Activated CD4-positive, alpha-beta T cell treated with anti-CD3 and anti-CD28 coated beads, Interleukin-10, Interleukin-2, amounts not matched to agents 100 ng/mL and 50 ng/mL, durations not matched to agents 16 hours and 8 hours (primary cell): ENCODE data around the gene SIRPA.
"Not testable (repeated sequence)": the region's sequence is repeated elsewhere in the genome, so short reads cannot be mapped to it uniquely, and the experiment has no call there.

Experiments
- DNase-seq: peaks from one replicate; pipeline ENCODE4 v3.0.0-alpha.2; 2020

The SIRPA gene

DNA sequence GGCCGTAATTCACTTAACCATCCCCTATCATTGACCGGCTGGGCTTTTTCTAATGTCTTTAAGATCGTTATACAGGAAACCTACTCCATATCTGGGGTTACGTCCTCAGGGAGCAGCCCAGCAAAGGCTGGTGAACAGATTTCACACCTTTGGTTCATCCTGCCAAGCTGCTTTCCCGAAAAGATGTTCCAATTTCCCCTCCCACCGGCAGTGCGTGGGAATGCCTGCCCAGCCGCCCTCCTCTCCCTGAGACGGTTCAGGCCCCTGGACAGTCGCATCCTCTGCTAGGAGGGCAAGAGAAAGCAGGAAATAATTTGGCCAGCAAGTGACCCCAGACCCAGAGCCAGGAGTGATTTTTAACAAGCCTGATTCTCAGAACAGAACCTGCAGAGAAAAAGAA is 16.3 kb downstream of the SIRPA start:
- no peak for DNase-seq

DNA sequence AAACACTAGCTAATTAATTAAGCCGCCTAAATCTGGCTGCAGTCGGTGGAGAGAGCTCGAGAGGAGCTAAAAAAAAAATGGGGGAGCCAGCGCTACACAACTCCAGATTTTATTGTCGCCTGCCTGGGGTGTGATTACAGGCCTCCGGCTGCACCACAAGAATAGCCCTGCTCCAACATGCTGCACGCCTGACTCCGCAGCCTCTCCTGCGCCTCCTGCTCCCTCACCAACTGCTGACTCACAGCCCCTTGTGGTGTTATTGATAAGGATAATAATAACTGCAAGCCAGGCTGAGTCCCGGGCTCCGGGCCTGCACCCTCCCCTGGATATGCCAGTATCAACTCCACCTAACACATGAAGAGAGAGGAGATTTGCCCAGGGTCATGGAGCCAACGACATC is 16.8 kb downstream of the SIRPA start:
- no peak for DNase-seq

- no peak for DNase-seq
Observed at GRCh38 chr20:1912646-1913045, 17.4 kb downstream of the SIRPA start.

- not testable (repeated sequence) for DNase-seq
Observed at GRCh38 chr20:1915233-1915632, 20.0 kb downstream of the SIRPA start.

GRCh38 chr20:1915725-1916124 is 20.5 kb downstream of the SIRPA start:
- DNase-seq = no peak

- no peak for DNase-seq
Observed at GRCh38 chr20:1917786-1918185, 22.6 kb downstream of the SIRPA start.

DNA sequence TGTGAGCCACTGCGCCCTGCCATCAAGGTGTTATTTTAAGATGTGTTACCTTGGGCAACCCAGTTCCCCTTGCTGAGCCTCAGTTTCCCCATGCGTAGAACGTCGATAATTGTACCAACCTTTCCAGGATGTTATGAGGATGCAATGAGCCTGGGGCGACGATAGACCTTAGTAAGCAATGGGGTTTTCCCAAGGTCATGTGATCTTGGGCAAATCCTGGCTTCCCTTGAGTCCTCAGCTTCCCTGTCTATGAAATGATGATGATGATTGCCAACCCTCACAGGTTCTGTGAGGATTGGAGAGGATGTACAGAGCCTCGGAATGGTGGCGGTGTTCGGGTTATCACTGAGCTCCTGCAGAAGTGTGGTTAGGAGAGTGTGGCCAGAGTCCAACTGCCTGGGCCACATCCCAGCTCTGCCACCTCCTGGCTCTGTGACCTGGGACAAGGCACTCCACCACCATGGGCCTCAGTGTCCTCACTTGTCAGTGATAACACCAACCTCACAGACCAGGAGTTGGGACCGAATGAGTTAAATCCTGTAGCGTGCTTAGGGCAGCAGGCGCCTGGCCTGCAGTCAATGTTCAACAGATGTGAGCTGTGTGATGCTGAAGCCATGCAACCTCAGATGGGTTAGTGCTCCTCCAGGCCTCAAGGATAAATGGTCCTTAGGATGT is 23.4 kb downstream of the SIRPA start:
- DNase-seq = no peak

DNA sequence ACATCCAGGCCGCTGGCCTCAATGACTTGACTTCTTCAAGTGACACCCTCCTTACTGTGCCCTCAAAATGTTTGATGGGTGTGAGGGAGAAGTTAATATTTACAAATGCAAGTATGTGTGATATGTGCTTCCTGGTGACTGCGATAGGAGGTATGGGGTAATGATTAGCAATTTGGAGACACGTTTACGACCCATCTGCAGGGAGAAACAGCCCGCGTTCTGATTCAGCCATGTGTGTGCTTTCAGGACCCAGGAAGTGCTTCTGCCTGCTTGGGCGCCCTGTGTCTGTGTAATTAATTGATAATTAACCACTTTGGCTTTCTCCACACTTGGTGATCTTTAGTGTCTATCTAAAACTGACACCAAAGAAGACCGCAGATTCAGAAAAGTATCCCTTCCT is 25.0 kb downstream of the SIRPA start:
- no peak for DNase-seq

DNA sequence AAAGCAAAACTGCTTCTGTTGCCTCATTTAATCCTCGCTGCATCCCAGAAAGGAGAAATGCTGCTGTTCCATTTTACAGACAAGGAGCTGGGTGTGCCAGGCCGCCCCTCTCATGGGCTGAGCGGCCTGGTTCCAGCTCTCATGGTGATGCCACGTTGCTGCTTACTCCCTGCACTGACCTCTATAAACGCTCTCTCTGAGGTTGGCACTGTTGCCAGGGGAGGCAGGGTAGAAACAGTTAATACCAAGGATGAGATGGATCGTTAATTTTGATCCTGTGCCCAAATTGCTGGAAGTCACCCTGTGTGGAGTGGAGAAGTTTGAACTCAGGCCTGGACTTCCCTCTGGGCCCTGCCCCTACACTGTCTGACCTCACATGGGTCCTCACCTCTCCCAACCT is 25.6 kb downstream of the SIRPA start:
- DNase-seq = no peak

GRCh38 chr20:1921985-1922384 is 26.8 kb downstream of the SIRPA start:
- DNase-seq = not testable (repeated sequence)

GRCh38 chr20:1922786-1923185 is 27.6 kb downstream of the SIRPA start:
- DNase-seq = no peak

DNA sequence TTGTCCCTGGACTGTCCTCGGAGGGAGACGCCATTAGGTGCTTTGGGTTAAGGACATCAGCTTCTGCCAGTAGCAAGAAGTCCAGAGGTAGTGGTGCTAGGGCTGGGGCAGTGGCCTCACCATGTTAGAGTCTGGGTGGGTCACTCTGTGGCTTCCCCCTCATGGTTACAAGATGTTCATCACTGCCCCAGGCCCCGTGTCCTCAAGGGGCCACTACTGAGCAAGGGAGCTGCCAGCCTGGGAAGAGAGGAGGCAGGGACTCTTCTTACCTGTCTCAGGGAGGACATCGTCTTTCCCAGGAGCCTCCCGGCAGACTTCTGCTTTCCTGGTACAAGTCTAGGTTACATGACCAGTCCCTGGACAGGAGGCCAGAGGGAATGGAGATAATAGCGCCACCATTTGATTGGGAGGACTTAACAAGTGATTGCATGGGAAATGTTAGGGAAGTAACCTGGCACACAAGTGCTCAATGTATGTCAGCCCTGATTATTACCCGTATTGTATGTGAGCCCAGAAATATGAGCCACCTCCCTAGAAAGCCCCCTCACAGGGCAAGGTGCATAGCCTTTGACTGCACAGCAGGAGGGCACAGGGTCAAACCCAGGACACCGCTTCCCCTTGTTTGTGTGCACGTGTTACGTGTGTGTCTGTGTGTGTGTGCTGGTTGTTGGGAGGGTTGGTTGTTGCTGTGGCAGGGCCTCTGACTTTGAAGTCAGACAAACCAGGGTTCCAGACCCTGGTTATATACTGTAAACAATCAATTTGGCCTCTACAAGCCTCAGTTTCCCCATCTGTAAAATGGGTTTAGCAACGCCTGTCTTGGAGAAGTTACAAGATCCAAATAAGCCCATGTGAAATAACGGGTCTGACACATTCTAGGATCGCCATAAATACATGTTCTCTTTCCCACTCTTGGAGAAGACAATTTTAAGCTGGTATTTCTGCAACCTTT is 30.0 kb downstream of the SIRPA start:
- no peak for DNase-seq

GRCh38 chr20:1926237-1926636 is 31.0 kb downstream of the SIRPA start:
- no peak for DNase-seq

DNA sequence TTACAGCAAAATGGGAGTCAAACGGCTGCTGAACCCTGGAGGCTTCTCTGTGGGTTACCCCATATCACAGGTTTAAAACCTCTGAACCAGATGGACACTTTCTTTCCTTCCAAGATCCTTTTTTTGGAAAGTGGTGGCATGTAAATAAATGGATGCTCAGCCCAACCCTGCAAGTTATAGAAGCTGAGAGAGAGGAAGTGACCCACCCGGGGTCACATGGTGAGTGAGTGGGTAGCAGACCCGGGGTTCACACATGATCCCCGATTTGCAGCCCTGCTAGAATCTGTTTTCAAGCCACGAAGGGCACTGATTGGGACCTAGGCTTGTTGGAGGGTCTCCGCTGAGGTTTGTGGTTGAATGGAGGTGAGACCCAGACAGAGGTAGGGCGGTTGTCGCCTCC is 32.0 kb downstream of the SIRPA start:
- DNase-seq = no peak

DNA sequence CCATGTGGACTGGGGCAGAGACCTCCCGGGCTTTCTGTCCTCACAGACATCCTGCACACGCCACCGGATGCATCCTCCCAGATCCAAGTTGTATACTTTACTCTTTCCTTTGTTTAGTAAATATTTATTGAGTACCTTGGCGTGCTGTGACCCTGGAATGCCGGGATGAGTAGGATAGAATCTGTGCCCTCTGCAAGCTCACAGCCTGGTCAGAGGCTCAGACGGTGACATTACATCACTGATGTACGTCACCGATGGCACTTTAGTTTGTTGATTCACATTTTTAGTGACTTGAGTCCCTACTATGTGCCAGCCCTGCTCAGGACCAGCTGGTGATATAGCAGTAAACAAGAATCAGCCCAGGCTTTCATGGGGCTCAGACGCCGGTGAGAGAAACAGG is 32.9 kb downstream of the SIRPA start:
- no peak for DNase-seq

DNA sequence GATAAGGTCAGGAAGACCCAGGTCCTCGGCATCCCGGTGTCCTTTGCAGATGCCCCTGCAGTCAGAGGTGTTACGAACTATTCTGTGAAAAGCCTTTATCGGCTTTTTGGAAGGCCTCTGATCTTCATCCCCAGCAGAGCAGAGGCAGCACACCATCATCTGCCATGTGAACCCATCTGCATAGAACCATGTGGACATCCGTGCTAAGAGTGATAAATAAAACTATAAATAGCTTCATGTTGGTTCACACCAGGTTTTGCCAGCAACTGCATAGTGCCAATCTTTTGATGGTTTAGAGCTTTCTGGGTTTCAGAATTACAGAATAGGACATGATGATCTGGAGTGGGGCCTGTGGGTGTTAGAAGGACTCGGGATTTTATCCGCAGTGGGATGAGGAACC is 33.6 kb downstream of the SIRPA start:
- no peak for DNase-seq

- DNase-seq = no peak
Observed at GRCh38 chr20:1929460-1929859, 34.3 kb downstream of the SIRPA start.

DNA sequence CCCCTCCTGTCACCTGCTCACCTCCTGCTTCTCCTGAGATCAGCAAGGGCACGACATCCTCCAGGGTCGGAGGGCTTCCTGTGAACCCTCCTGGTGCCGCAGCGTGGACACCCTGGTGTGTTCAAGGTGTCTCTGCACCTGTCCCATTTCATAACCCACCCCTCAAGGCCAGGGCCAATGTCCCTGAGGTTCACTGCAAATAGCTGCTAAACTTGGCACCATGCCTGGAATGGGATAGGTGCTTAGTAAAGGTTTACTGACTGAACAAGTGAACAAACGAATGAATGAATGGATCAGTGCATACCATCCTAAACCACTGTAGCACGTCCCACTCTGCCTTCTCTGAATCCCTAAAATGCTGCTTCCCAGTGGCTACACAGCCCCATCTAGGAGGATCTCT is 35.0 kb downstream of the SIRPA start:
- no peak for DNase-seq

- no peak for DNase-seq
Observed at GRCh38 chr20:1931830-1932229, 36.6 kb downstream of the SIRPA start.

DNA sequence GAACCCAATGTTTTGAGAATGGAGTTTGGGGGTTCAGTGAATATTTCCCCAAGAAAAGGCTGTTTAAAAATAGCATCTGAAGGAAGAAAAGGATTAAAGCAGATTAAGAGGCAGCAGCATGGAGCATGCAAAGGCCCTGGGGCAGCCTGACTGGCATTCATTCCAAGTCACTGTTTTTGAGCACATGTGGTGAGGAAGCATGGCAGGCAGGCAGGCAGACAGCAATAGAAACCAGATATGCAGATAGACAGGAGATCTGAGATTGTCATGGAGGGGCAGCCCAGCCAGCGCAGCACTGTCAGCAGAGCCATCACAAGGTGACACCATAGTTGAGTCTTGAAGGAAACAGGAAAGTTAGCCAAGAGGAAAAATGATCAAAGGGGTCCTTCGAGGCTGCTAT is 37.8 kb downstream of the SIRPA start:
- no peak for DNase-seq

DNA sequence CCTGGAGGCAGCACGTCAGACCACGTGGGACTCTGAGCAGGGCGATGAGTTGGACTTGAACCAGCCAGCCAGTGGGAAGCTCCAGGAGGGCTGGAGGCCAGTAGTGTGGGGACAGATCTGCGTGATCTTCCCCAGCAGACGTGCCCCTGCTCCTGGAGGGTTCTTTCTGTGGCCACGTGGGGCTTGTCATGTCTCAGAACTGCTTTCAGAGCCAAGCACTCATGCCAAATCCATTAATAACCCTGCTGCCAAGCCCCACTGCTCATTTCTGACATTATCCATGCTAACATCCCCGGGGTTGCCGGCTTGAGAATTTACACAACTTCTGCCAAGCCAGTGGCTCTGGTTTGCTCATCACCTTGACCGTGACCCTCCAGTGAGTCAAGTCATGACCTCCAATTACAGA is 38.3 kb downstream of the SIRPA start:
- no peak for DNase-seq

- no peak for DNase-seq
Observed at GRCh38 chr20:1934156-1934555, 38.9 kb downstream of the SIRPA start.

- no peak for DNase-seq
Observed at GRCh38 chr20:1934721-1935573, 39.7 kb downstream of the SIRPA start.
